8988T (cell line): ENCODE data around the gene S100A5.
"Not testable (repeated sequence)": the region's sequence is repeated elsewhere in the genome, so short reads cannot be mapped to it uniquely, and the experiment has no call there.

Source experiments
- DNase-seq: peaks from one replicate; pipeline ENCODE4 v3.0.0; 2011

S100A5 gene

DNA sequence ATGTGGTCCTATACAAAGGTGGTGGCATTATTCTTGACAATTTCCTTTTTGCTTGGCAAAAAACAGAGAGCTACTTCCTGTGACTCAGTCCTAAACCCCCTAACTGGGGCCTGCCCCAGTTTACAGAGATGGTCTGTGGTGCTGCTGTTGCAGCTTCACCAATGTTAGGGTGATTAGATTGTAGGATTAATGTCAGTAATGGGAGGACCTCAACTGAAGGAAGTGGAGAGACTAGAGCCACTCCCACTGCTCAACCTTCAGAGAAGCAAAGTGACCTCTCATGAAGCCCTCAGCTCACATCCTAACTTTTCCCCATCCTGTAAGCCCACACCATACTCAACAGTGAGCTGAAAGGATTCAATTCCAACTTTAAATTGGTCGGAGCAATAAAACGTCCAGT is 8.6 kb downstream of the S100A5 start:
- DNase-seq, result no peak

DNA sequence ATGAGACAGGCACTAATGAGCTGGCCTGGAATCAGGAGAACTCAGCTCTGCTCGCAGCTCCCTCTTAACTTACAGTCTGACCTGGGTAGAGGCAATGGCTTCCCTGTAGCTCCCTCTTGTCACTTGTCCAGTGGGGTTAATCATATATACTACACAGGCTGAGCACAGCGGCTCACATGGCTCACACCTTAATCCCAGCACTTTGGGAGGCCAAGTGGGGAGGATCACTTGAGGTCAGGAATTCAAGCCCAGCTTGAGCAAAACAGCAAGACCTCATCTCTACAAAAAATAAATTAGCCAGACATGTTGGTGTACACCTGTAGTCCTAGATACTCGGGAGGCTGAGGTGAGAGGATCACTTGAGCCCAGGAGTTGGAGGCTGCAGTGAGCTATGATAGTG is 9.1 kb downstream of the S100A5 start:
- DNase-seq, result no peak

- no peak for DNase-seq
Observed at GRCh38 chr1:153527683-153528040, 13.1 kb downstream of the S100A5 start.

GRCh38 chr1:153527023-153527682 is 13.6 kb downstream of the S100A5 start:
- DNase-seq, result no peak

- DNase-seq, result no peak
Observed at GRCh38 chr1:153526132-153526543, 14.6 kb downstream of the S100A5 start.

DNA sequence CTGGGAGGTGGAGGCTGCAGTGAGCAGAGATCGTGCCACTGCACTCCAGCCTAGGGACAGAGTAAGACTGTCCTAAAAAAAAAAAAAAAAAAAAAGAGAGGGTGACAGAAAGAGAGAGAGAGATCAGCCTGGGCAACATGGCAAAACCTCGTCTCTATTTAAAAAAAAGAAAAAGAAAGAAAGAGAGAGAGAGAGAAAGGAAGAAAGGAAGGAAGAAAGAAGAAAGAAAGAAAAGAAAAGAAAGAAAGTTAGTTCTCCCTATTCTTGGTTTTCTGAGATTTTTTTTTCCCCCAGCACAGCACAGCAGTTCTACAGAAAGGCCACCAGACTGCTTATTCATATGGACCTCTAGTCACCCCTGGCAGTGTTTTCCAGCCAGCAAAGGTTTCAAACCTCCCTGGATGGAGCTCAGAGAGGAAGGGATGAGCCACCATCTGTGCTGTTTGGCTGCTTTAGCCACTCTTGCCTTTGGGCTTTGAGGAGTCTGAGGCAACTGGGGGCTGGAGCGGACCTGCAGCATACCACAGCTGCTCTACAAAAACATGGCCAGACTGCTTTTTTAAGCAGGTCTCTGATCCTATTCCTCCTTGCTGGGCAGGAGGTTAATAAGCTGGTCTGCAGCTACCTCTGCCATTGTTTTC is 15.5 kb downstream of the S100A5 start:
- DNase-seq, result no peak

GRCh38 chr1:153522353-153523048 is 18.2 kb downstream of the S100A5 start:
- not testable (repeated sequence) for DNase-seq

DNA sequence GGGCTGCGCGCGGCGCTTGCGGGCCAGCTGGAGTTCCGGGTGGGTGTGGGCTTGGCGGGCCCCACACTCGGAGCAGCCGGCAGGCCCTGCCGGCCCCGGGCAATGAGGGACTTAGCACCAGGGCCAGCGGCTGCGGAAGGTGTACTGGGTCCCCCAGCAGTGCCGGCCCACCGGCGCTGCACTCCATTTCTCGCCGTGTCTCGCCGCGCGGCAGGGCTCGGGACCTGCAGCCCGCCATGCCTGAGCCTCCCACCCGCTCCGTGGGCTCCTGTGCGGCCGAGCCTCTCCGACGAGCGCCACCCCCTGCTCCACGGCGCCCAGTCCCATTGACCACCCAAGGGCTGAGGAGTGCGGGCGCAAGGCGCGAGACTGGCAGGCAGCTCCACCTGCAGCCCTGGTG is 18.9 kb downstream of the S100A5 start:
- DNase-seq, result not testable (repeated sequence)

DNA sequence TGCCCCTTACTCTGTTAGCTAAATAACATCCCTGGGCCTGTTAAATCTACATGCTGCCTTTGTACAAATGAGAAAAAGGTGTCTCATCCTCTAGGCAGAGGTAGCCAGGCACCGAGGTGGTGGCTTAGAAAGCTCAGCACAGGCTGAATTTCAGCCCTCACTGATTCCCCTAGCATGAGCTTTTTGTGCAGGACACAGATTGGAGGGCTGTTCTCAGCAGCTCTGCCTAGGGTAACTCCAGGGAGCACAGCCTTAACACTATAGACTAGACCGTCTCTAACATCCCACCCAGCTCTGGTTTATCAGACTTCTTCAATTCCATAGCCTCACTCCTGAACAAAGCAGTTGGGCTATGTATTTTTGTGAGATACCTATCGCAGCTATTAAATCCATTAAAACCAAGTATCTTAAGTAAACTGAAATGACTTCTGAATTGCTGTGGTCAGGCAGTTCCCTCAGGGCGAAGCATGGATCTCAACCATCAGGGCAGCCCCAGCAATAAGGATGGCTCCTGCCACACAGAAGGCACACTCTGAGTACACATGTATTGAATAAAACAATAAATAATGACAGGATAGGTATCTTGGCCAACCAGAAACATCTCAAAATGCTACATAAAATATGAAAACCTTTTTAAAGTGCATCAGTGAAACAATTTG is 19.8 kb downstream of the S100A5 start:
- DNase-seq, result no peak

DNA sequence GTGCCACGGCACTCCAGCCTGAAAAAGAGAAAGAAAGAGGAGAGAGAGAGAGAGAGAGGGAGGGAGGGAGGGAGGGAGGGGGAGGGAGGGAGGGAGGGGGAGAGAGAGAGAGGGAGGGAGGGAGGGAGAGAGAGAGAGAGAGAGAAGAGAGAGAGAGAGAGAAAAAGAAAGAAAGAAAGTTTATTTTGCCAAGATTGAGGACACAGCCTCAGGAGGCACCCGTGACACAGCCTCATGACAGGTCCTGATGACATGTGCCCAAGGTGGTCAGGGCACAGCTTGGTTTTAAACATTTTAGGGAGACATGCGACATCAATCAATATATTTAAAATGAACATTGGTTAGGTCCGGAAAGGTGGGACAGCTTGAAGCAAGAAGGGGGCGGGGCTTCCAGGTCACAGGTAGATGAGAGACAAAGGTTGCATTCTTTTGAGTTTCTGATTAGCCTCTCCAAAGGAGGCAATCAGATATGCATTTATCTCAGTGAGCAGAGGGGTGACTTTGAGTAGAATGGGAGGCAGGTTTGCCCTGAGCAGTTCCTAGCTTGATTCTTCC is 20.5 kb downstream of the S100A5 start:
- DNase-seq, result not testable (repeated sequence)

- DNase-seq, result no peak
Observed at GRCh38 chr1:153519242-153519641, 21.5 kb downstream of the S100A5 start.

- no peak for DNase-seq
Observed at GRCh38 chr1:153515504-153516394, 25.0 kb downstream of the S100A5 start.

DNA sequence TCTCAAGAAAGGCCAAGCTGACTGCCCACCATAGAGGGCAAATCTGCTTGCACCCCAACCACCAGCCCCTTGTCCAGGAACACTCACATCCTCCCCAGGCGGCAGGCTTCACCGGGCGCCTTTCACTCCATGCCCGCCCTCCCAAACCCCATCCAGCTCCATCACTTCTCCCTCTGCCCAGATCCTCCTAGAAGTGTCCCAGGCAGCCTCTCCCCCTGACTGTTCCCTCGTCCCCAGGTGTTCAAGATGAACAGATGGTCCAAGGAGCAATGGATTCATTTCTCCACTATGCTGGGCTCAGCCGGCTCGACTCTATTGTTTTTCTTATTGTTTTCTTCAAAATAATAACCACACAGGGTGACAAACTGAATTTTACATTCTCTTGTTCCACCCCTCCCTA is 27.1 kb downstream of the S100A5 start:
- DNase-seq, result no peak

DNA sequence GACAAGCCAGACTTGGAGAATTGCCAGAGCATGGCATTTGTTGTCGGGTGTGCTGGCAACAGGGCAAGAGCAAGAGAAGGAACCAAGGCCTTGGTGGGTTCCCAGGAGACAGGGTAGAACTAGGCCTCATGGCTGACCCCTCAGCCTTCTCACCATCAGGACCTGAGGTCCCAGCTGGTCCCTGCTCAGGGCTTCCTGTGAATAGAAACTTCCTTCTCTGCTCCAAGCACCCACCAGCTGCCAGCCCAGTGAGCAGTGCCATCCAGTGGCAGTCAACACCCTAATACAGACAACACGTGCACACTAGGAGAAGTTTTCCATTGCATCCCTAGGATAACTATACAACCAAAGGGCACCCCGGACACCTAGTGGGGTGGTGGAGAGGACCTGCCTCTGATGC is 27.7 kb downstream of the S100A5 start:
- no peak for DNase-seq

DNA sequence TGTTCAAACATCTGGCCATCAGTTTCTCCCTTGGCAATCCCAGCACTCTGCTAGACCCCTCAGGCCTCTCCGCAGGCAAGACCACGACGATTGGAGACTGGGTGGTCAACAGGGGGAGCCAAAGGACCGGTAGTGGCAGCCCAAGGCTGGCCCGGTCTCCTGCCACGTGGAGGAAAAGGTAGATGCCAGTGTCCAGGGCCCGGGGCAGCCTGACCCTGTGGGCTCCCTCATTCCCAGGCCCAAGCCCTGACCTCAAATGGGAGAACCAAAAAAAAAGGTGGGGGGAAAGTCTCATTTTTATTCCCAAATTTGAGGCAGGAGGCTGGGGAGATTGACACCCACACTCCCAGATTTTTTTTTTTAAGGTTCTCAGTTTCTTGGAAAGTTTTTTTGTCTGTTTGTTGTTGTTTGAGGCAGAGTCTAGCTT is 29.7 kb downstream of the S100A5 start:
- DNase-seq, result peak; percentile 67

- DNase-seq, result peak; percentile 50
Observed at GRCh38 chr1:153509729-153510354, 30.9 kb downstream of the S100A5 start.

DNA sequence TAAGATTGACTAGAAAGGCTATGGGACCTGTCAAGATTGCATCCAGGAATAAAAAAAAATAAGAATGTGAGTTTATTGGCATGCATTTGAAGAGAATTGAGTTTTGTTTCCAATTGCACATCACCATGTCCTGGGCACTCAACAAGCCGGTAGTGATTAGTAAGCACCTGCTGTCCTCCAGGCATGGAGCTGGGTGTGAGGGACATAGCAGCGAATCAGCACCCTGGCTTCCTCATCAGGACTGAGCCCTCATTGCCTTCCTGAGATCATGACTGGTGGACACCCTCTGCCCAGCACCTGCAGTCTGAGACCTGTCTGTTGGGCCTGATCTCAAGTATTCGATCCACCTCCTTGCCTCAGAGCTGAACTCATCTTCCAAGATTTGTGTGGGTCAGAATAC is 31.7 kb downstream of the S100A5 start:
- DNase-seq, result no peak

DNA sequence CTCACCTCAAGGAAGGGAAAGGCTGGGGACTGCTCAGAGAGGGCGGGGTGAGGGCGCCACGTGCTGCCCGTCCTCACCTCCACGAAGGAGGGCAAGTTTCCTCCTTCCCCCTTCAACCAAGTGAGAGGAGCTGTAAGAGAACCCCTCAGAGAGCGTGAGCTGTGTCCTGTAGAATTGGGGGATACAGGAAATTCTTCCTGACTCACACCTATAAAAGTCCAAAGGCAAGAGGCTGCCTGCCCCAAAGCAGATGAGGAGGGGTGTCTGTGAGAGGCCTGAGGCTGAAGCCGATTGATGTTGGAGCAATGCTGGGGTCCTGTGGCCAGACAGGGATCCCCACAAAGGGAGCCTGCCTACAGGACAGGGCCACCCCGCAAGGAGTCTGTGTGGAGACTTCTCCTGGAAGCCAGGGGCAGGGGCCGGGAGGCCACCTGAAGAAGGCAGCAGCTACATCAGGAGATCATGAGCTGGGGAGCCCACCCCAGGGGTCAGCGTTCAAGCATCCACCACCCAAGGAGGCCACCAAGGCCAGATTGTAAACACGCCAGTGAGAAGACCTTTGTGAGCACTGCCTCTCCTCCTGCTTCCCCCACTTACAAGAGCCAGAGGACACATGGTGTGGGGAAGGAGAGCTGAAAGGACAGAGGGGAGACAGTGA is 32.7 kb downstream of the S100A5 start:
- no peak for DNase-seq

DNA sequence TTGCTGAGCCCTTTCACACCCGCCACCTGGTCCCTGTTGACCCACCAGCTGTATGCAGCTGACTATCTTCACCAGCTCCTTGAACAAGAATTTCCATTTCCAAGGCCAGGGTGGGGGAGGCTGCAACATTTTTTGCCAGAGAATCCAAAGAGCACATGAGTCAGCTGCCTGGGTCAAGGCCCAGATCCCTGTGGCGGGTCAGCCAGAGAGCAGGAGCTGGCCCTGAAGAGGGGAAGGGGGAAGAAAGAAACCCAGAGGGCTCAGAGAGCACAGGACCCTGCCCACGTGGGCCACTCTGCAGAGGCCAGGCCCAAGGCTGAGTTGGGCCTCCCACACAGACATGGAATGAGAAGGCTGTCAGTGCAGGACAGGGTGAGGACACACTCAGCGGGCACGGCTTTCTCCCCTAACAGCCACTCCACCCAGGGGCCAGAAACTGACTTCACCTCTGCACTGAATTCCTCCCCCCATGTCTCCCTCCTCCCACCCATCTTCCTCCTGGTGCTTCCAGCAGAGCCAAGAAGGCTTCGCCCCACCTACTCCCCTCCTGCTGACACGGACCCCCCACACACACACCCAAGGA is 33.8 kb downstream of the S100A5 start:
- no peak for DNase-seq

- DNase-seq, result no peak
Observed at GRCh38 chr1:153506386-153506785, 34.3 kb downstream of the S100A5 start.

DNA sequence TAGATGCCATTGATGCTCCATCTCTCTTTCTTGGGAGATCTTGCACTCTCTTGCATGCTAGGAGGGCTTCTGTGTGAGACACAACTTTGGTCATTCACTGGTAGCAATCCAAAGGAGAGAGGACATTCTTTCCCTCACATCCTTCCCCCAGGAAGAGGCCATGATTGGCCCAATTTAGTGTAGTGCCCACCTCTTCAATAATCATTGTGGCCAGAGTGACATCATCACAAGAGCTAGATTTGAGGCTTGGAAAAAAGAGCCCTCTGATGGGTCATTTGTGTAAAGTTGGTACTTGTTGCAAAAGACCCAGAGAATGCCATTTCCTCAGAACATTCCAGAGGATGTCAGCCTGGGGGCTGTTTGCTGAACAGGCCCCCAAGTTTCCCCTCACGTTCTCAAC is 35.2 kb downstream of the S100A5 start:
- DNase-seq, result no peak
